ENCODE measurements around the gene PRCC.

PRCC gene

DNA sequence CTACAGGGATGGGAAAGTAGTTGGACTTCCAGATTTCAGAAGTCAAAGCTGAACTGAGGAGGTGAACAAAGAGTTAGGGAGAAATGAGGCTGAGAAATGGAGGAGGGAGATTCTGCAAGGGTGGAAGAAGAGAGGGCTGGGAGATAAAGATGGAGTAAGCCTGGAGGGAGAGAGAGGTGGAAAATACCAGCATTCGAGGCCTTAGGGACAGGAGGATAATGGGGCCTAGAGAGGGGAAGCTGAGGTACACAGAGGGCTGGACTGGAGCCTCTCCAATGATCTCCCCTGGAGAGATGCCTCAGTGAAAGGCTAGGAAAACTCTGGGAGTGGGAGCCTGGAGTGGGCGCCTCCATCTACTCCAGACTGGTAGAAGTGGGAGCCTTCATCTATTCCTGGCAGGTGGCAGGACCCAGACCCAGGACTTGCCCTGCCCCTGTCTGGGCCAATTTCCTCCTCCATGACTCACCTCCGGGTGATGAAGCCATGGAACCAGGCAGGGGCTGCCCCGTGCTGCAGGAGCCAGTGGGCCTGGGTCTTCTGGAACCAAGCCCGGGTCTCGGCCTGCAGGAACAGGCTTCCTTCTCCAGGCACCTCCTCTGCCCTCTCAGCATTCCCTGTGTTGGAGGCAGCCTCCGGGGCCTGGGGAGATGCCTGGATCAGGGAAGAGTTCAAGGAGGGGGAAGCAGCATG is 47.4 kb downstream of the PRCC start:
- TF ChIP-seq CTCF (IDR thresholded peaks at IDR 0.05; ENCODE audit: borderline replicate concordance, control extremely low read depth, extremely low read depth, insufficient read depth, missing control alignments), result no peak
- in situ Hi-C loops (cut with MboI; ENCODE audit: low sequenced_read_pairs, unreplicated experiment), result no loop called here

DNA sequence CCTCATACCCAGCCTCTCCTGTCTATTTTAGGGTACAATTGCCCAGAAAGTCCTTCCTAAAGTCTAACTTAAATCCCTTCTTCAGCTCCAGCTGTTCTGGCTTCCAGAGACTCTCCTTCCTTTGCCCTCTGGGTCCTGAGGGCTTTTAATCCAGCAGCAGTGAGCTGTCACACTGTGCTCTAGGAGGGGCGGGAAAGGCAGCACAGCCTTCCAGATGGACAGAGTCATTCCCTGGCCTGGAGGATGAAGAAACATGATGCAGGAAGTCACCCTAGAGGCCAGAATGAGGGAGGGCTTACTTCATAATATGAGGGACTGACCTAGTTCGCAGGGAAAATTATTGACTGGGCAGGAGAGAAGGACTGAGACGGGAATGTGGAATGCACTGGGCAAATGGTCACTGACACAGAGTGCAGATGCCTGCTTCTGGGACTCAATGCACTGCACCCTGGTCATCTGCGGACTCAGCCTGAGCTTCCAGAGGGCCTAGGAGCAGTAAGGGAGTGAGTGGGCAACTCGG is 48.0 kb downstream of the PRCC start:
- in situ Hi-C loops (cut with MboI; ENCODE audit: low sequenced_read_pairs, unreplicated experiment), result no loop called here
- DNase-seq (ENCODE audit: low spot score), result no peak
- TF ChIP-seq CTCF (IDR thresholded peaks at IDR 0.05; ENCODE audit: borderline replicate concordance, control extremely low read depth, extremely low read depth, insufficient read depth, missing control alignments), result no peak

More for the DNA sequence above, 47.4 kb downstream of the PRCC start:
- no peak for DNase-seq (ENCODE audit: low spot score)

GRCh38 chr1:156815961-156816422 is 48.7 kb downstream of the PRCC start:
- DNase-seq (ENCODE audit: low spot score), result no peak
- in situ Hi-C loops (cut with MboI; ENCODE audit: low sequenced_read_pairs, unreplicated experiment), result no loop called here
- TF ChIP-seq CTCF (IDR thresholded peaks at IDR 0.05; ENCODE audit: borderline replicate concordance, control extremely low read depth, extremely low read depth, insufficient read depth, missing control alignments), result no peak

DNA sequence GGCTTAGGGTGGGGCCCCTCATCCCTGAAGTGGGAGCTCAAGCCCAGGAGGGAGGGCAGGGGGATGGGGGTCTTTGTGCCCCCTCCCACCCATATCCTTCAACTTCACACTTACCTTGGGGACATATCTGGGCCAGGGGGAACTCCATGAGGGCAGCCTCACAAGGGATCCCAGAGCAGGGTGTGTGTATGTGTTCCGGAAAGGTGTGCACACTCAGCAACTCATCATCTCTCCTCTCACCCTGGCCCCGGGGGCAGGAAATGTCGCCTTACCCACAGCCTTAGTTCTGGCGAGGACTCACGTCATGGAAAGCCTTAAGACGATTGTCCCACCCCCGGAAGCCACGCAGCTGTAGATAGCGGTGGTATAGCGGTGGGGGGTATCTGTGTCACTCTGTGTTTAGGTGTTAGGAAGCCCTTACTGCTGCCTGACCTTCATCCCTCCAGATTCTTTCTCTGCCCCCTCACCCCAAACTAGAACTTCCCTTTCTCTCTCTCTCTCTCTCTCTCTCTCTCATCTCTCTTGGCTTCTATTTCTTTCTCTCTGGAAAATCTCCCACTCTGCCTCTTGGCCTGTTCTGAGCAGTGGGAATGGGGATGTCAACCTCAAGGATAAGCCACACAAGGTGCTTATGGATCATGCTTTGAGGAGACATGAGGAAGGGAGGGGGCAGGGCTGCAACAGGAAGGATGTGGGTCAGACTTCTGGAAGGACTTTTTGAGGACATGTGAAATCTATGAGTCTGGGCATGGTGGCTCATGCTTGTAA is 49.4 kb downstream of the PRCC start, which contains the start of gene SH2D2A:
TSS of gene SH2D2A (minus strand) at position 288 of the 768 bp plus-strand sequence. CDS start at position 148, 140 bp downstream.
- peak; percentile 90 for DNase-seq (ENCODE audit: low spot score)
- TF ChIP-seq CTCF (IDR thresholded peaks at IDR 0.05; ENCODE audit: borderline replicate concordance, control extremely low read depth, extremely low read depth, insufficient read depth, missing control alignments), result no peak

GRCh38 chr1:156821801-156822200 is 54.5 kb downstream of the PRCC start:
- in situ Hi-C loops (cut with MboI; ENCODE audit: low sequenced_read_pairs, unreplicated experiment), result no loop called here
- DNase-seq (ENCODE audit: low spot score), result no peak
- TF ChIP-seq CTCF (IDR thresholded peaks at IDR 0.05; ENCODE audit: borderline replicate concordance, control extremely low read depth, extremely low read depth, insufficient read depth, missing control alignments), result no peak

More for the DNA sequence above, 49.4 kb downstream of the PRCC start, which contains the start of gene SH2D2A:
- in situ Hi-C loops (cut with MboI; ENCODE audit: low sequenced_read_pairs, unreplicated experiment), result no loop called here

DNA sequence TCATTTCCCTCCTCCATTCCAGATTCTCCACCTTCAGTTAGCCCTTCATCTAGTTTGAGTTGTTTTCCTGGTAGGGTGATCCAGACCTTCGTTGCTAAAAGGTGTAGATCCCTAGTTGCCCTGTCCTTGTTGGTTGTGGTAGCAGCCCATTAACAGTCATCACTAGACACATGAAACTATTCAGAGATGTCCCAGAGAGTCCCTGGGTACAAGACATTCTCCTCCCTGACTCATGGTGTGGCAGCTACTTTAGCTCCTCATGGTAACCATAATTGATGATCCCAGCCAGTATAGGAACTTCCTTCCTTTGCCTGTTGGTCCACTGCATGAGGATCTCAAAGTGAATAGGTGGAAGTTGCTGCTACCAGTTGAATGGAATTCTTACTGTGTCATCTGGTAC is 55.3 kb downstream of the PRCC start:
- DNase-seq (ENCODE audit: low spot score), result no peak
- in situ Hi-C loops (cut with MboI; ENCODE audit: low sequenced_read_pairs, unreplicated experiment), result no loop called here
- TF ChIP-seq CTCF (IDR thresholded peaks at IDR 0.05; ENCODE audit: borderline replicate concordance, control extremely low read depth, extremely low read depth, insufficient read depth, missing control alignments), result no peak
